GM18907 (cell line): ENCODE data around the gene SCGB3A2.
"Not testable (repeated sequence)": the region's sequence is repeated elsewhere in the genome, so short reads cannot be mapped to it uniquely, and the experiment has no call there.

Experiments used
- ATAC-seq: cut with Tn5 transposase; IDR thresholded peaks from one replicate; pipeline ENCODE4 v1.9.1; 2021; ENCODE audit warnings: mild to moderate bottlenecking, moderate library complexity; ENCODE audit not compliant: unreplicated experiment

SCGB3A2 gene

GRCh38 chr5:147860641-147861025 lies 17.9 kb upstream of the SCGB3A2 start:
- ATAC-seq: no peak

GRCh38 chr5:147863454-147864158 lies 14.9 kb upstream of the SCGB3A2 start:
- no peak for ATAC-seq

GRCh38 chr5:147869112-147869511 lies 9.4 kb upstream of the SCGB3A2 start:
- no peak for ATAC-seq

GRCh38 chr5:147869892-147870291 lies 8.6 kb upstream of the SCGB3A2 start:
- ATAC-seq: not testable (repeated sequence)

GRCh38 chr5:147871980-147872549 lies 6.4 kb upstream of the SCGB3A2 start:
- ATAC-seq: not testable (repeated sequence)

GRCh38 chr5:147872744-147873435 lies 5.6 kb upstream of the SCGB3A2 start:
- ATAC-seq: not testable (repeated sequence)

GRCh38 chr5:147874118-147874875 lies 4.2 kb upstream of the SCGB3A2 start:
- not testable (repeated sequence) for ATAC-seq

- ATAC-seq: no peak
Measured at GRCh38 chr5:147874910-147875367, 3.6 kb upstream of the SCGB3A2 start.

- ATAC-seq: no peak
Measured at GRCh38 chr5:147876141-147876540, 2.4 kb upstream of the SCGB3A2 start.

GRCh38 chr5:147876626-147877025 lies 1.9 kb upstream of the SCGB3A2 start:
- ATAC-seq: no peak

- ATAC-seq: no peak
Measured at GRCh38 chr5:147879784-147880183, 1.3 kb downstream of the SCGB3A2 start.

- no peak for ATAC-seq
Measured at GRCh38 chr5:147880487-147880886, 2.0 kb downstream of the SCGB3A2 start.

GRCh38 chr5:147882586-147883313 lies 4.2 kb downstream of the SCGB3A2 start:
- ATAC-seq: no peak

GRCh38 chr5:147887026-147887627 lies 8.6 kb downstream of the SCGB3A2 start:
- no peak for ATAC-seq

GRCh38 chr5:147887930-147888329 lies 9.4 kb downstream of the SCGB3A2 start:
- ATAC-seq: no peak

- ATAC-seq: no peak
Measured at GRCh38 chr5:147892696-147893296, 14.3 kb downstream of the SCGB3A2 start.

- ATAC-seq: no peak
Measured at GRCh38 chr5:147893820-147894219, 15.3 kb downstream of the SCGB3A2 start.

GRCh38 chr5:147895864-147896263 lies 17.4 kb downstream of the SCGB3A2 start:
- no peak for ATAC-seq

GRCh38 chr5:147898875-147899401 lies 20.4 kb downstream of the SCGB3A2 start:
- ATAC-seq: no peak
